Right lobe of liver (tissue), 4 donors: ENCODE measurements around the gene KIAA1671.

Experiments used
- CTCF ChIP-seq, 4 donors: fragments of 200-600 bp in 3 of 4; fragments of 450-650 bp in 1 of 4; IDR thresholded peaks; one replicate each; pipeline versions ENCODE4 v1.5.1 to v1.8.0; 2016 to 2022; ENCODE audit warnings: antibody characterized with exemption in 4 of 4, mild to moderate bottlenecking in 2 of 4
- POLR2A ChIP-seq: fragments of 450-650 bp; IDR thresholded peaks from one replicate; pipeline ENCODE4 v1.6.1; 2017; ENCODE audit warnings: antibody characterized with exemption, mild to moderate bottlenecking
- donor health status: DM: no; HTN: no; CAD: no.
- donor health status: DM: no; HTN: no; CAD: no.
- donor health status: DM: no; HTN: yes; CAD: no.

DNA sequence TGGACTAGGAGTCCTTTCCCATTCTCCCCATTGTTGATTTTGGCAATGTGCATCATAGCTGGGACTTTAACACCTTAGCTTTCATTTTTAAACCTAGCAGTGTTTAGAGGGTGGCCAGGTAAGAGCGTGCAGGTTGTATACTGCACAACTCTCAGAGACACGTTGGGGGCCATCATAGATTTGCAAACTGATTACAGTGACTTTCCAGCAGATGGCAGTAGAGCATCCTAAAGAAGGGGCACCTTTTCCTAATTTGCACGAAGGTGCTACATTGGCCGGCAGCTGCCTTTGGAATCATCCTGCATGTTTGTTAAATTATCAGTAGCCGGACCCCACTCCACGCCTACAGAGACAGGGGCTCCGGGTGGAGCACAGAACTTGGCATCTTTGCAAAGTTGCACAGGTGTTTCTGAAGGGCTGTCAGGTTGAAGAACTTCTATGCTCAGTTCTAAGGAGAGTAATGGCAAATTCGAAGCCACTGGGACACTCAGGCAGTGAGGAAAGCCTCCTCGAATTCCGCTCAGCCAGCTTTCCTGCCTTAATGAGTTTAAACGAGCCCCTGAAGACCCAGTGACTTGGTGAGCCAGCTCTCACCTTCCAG lies 13.7 kb upstream of the KIAA1671 start:
- TF ChIP-seq POLR2A (no peak), CTCF (IDR thresholded peaks at IDR 0.05) (peak; percentile 70 to 78 (median 74))
